HG02678 (cell line): ENCODE results near the gene RAB7A.
"Not testable (repeated sequence)": the region's sequence is repeated elsewhere in the genome, so short reads cannot be mapped to it uniquely, and the experiment has no call there.

Experiments
- ATAC-seq: cut with Tn5 transposase; IDR thresholded peaks from one replicate; pipeline ENCODE4 v1.9.1; 2021; ENCODE audit warnings: mild to moderate bottlenecking, moderate library complexity; ENCODE audit not compliant: unreplicated experiment

Gene RAB7A

DNA sequence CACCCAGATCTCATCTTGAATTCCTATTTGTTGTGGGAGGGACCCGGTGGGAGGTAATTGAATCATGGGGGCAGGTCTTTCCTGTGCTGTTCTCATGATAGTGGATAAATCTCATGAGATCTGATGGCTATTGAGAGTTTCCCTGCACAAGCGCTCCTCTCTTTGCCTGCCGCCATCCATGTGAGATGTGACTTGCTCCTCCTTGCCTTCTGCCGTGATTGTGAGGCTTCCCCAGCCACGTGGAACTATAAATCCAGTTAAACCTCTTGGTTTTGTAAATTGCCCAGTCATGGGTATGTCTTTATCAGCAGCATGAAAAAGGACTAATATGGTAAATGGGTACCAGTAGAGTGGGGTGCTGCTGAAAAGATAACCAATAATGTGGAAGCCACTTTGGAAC, 23.6 kb downstream of the RAB7A start:
- not testable (repeated sequence) for ATAC-seq

DNA sequence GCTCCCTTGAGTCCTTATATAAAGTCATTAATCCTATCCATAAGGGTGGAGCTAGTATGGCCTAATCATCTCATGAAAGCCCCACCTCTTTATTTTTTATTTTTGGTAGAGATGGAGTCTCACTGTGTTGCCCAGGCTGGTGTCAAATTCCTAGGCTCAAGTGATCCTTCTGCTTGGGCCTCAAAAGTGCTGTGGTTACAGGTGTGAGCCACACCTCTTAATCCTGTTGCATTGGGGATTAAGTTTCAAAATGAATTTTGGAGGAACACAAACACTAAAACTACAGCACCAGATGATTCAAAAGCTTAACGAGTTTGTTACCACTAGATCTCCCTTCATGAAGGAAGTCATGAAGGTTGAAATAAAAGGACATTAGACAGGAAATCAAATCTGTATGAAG, 27.7 kb downstream of the RAB7A start:
- ATAC-seq = no peak

DNA sequence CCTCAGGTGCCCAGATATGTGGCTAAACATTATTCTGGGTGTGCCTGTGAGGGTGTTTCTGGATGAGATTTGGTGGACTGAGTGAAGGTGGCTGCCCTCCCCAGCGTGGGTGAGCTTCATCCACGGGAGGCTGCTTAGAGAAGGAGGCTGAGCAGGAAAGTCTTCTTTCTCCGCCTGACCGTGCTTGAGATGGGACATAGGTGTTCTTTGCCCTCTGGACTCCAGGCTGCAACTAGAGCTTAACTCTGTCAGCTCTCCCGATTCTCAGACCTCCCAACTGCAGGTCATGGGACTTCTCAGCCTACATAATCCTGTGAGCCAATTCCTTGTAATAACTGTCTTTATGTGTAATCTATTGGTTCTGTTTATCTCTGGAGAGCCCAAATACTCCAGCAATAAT, 34.1 kb downstream of the RAB7A start:
- no peak for ATAC-seq

DNA sequence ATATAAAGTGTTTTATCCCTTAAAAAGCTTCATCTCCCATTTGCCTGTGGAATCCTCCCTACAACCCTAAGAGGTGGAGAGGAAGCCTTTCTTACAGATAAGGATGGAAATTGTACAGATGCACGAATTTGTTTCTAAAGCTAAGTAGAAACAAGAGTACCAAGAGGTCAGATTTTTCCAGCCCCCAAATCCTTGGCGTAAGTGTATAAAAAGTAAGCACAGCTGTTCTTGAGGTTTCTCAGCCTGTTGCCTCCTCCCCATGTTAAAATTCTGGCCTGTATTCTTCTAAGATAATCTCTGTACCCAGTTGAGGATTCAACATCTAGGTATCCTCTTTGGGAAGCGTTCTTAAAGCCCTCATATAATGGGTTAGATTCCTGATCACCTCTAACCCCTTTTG, 34.9 kb downstream of the RAB7A start:
- no peak for ATAC-seq

DNA sequence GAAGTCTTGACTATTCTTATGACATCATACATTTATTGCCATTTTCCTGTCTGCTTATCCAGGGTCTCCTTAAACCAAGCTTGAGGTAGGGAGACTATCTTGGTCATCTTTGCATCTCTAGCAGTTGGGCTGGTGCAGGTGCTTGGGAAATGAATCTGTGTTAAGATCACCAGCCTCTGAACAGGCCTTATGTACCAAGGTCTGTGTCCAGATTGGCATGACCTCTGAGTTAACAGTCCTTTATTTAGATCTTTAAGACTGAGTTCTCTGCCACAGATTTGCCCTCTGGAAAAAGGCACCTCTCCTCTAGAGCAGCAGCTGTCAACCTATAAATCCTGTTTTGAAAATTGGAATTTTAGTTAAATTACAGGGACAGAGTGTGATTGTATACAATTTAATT, 35.4 kb downstream of the RAB7A start:
- ATAC-seq = no peak

DNA sequence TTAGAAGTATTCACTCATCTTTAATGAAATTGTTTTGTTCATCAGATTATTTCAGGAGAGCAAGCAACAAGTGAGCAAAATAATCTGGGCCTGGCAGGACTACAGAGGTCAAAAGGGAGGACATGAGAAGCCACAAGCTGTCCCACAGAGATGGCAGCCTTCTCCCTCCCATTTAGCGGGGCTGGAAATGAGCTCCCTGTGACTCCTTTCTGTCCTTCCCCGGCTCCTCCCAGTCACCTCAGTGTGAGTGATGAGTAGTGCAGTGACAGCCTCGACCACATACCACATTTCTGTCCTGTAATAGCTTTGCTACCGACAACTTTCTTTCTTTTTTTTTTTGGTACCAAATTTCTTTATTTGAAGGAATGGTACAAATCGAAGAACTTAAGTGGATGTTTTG, 38.0 kb downstream of the RAB7A start:
- ATAC-seq = no peak

DNA sequence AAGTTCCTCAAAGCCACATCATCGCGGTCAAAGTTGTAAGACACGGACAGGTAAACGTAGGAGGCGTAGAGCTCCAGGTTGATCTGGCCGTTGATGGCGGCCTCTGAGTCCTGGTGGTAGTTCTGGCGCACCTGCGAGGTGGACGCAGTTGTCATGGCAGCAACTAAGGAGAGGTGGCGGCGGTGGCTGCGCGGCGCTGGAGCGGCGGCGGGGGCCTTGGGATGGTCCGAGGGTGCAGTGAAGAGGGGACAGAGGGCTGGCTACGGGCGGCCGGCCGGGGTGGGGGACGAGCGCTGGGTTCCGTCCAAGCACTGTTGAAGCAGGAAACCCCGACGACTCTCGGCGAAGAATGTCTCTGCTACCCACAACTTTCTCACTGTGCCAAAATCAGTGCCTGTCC, 38.9 kb downstream of the RAB7A start:
- ATAC-seq = no peak

DNA sequence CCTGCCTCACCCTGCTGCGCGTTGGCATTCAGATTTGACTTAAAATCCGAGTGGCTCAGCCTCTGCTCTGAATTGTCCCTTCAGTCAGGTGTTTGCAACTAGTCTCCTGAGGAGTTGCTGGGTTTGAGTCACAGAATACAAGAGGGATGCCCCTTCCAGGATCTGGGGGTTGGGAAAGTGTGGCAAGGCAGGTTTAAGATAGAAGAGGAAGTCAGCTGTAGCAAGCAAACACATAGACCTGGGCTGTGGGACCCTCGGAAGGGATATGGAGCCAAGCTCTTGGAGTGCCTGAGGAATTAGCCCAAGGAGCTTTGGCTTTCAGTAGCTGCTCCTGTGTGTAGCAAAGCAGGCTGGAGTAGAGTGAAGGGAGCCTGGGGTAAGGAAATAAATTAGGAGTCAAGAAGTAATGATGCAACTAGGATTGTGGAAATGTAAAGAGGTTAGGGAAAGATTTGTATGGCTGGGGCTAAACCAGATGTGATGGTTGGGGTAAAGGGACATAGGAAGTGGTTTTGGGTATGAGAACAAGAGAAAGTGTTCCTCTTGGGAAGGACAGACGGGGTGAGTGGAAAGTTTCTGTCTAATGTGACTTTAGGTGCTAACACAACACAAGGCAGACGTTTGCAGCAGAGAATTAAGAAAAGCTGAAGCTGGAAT, 41.2 kb downstream of the RAB7A start:
- ATAC-seq = no peak

DNA sequence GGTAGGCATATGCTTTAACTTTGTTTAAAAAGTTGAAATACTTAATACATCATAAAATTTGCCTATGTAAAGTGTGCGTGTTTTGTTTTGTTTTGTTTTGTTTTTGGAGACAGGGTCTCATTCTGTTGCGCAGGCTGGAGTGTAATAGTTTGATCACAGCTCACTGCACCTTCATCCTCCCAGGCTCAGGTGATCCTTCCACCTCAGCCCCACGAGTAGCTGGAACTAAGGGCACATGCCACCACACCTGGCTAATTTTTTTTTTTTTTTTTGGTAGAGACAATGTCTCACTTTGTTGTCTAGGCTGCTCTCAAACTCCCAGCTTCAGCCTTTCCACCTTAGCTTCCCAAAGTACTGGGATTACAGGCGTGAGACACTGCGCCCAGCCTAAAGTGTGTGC, 42.5 kb downstream of the RAB7A start:
- ATAC-seq = no peak

DNA sequence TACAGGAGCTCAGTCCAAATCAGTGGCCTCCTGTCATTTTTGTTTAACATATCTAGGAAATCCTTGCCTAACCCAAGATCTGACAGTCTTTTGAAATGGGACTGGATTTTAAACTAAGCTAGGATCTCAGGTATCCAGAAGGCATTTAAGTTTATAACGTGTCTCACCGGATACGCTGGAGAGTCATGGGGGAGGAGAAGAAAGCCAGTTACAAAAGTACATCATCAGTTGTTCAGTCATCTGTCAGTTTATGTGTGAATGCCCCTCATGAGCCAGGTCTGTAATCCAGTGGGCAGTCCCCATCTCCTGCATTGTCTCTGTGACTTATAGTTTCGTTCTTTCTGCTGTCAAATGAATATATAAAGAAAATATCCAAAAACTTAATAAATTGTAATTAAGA, 44.4 kb downstream of the RAB7A start:
- ATAC-seq = no peak

DNA sequence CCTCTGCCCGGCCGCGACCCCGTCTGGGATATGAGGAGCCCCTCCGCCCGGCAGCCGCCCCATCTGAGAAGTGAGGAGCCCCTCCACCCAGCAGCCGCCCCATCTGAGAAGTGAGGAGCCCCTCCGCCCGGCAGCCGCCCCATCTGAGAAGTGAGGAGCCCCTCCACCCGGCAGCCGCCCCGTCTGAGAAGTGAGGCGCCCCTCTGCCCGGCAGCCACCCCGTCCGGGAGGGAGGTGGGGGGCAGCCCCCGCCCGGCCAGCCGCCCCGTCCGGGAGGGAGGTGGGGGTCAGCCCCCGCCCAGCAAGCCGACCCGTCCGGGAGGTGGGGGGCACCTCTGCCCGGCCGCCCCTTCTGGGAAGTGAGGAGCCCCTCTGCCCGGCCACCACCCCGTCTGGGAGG, 47.2 kb downstream of the RAB7A start:
- not testable (repeated sequence) for ATAC-seq

DNA sequence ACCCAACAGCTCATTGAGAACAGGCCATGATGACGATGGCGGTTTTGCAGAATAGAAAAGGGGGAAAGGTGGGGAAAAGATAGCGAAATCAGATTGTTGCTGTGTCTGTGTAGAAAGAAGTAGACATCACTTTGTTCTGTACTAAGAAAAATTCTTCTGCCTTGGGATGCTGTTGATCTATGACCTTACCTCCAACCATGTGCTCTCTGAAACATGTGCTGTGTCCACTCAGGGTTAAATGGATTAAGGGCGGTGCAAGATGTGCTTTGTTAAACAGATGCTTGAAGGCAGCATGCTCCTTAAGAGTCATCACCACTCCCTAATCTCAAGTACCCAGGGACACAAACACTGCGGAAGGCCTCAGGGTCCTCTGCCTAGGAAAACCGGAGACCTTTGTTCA, 47.6 kb downstream of the RAB7A start:
- not testable (repeated sequence) for ATAC-seq

DNA sequence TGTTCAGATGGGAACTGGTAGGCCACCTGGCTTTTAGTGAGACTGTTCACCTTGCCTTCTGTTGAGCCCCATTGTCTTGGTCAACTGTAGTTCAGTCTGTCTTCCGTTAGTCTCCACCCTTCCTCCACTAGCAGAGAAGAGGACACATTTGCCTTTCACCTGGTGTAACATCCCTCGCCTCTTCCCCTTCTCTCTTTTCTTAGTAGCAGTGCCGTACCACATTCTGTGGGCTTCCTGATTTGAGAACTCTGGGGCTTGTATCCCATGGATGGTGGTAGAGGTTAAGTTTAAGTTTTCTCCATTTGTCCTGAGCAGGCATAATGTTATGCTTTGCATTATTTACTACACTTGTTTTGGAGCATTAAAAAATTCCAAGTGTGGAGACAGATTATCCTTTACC, 49.3 kb downstream of the RAB7A start:
- no peak for ATAC-seq

DNA sequence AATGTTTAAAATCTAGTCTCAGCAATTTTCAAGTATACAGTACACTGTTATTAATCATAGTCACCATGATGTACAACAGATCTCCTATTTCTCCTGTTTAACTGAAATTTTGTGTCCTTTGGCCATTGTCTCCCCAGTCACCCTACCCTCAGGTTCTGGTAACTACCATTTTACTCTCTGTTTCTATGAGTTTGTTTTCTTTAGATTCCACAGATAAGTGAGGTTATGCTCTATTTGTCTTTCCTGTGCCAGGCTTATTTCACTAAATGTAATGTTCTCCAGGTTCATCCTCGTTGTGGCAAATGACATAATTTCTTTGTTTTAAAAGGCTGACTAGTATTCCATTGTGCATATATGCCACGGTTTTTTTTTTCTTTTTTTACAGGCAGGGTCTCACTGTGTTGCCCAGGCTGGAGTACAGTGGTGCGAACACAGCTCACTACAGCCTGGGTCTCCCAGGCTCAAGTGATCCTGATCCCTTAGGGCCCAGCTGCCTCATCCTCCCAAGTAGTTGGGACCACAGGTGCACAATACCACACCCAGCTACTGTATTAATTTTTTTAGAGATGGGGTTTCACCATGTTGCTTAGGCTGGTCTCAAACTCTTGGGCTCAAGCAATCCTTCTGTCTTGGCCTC, 50.0 kb downstream of the RAB7A start:
- no peak for ATAC-seq

DNA sequence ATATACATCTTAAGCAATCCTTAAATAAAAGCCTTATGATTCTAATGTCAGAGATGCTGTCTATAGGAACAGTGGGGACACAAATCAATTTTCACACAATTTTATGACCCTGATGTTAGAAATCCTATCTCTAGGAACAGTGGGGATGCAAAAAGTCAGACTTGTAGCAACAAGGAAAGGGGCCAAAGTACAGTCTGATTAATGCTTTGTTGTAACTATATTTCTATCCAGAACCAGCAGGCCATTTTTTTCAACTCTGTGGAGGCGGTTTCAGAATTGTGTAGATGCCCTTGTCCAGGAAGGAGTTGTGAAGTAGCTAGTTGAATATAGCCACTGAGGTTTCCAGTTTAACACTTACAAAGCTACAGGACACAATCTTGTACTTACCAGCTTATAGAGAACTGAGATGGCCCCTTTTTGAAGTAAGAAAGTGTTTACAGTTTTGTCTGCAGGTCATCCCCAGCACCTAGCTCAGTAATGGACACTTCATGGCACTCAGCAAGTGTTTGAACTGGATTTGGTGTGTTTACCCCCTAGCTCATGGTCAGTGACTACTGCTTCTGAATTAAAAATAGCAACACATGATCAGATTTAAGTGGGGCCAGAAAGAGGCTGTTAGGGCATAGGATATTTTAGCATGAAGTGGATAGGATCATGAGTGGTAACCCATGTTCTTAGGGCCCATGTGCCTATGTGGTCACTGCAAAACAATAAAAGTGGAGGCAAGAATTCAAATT, 54.3 kb downstream of the RAB7A start:
- ATAC-seq = no peak

DNA sequence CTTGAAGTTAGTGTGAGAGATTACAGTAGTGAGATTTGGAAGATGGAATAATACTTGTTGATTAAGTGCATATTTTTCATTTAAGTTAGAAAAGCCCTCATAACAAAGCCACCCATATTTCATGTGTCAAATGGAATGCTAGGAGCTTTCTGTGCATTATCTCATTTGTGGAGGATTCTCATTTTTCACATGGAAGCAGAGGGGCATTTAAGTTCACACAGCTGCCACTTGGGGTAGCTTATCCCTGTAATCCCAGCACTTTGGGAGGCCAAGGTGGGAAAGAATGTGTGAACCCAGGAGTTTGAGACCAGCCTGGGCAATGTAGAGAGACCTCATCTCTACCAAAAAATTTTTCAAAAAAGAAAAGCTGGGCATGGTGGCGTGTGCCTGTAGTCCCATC, 55.2 kb downstream of the RAB7A start:
- no peak for ATAC-seq

DNA sequence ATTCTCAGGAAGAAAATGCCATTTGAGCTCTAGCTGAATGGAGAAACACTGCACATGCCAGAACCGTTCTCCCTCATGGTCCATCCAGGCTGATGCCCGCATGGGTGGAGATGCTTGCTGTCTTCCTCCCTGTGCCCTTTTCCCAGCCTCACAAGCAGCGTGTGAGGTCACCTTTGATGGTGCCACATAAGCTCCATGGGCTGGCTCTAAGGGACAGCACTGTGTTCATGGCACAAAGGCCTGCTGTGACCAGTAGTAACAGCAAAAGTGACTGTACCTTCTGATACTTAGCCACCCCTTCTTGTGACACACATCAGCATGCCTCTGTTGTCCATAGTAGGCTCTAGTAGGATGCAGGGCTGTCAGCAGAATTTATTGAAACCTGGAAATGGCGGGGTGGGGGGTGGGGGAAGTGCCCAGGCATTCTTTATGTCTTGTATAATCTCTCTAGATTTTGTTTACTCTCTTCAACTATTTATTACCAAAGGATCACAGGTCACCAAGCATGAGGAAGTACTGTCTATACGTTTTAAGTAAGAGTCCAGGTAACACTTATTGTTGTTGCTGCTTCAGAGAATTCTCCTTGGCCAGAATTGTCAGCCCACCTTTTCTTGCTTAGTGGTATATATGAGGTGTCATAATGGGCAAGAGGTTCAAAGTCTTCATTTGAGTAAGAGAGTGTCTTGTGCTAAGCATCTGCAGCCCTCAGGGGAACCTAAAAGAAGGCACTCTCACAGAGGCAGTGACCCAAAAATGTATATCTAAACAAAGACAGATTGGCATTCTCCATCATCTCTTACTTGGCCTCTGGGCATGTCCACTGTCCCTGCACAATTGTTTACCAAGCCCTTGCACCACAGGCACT, 56.5 kb downstream of the RAB7A start:
- ATAC-seq = no peak

DNA sequence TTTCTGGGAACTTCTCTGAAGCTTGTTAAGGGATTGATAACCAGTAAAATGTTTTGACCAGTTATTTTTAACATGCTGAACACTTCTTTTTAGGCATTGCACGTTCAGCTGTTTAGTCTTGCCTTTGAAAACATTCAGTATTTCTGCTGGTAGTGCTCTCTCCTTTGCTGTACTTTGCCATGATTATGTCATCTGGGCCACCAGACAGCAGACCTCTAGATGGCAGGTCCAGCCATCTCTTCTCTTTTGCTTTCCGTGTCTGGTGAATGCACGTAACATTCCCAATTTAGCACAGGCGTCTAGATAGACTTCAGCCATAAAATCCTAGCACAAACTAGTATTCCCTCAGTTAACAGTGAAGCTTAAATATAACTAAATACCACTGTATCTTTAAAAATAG, 57.8 kb downstream of the RAB7A start:
- no peak for ATAC-seq

DNA sequence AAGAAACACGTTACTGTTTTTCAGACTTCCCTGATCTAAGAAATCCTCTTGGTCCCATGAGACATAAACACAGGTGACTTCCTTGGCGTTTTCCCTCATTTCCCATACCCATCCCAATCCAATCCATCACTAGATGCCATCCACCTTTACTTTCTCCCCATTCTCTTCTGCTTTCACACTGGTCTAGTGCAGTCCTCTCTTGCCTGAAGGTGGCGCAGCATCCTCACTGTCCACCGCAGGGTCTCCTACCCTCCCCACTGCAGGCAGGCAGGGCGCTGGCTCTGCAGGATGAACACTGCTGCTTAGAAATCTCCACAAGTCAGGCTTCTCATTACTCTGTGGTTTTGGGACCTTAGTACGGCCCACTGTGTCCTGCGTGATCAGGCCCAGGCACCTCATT, 58.2 kb downstream of the RAB7A start:
- no peak for ATAC-seq

DNA sequence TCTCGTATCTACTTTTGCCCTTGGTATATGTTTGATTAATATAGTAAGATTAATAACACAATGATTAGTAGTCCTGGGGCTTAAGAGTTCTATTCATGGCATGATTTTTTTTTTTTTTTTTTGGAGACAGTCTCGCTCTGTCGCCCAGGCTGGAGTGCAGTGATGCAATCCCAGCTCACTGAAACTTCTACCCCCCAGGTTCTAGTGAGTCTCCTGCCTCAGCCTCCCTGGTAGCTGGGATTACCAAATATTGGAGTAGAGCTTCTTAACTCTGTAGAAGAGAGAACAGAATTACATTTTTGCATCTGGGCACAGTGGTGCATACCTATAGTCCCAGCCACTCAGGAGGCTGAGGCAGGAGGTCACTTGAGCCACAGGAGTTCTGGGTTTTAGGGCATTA, 58.9 kb downstream of the RAB7A start:
- ATAC-seq = no peak

DNA sequence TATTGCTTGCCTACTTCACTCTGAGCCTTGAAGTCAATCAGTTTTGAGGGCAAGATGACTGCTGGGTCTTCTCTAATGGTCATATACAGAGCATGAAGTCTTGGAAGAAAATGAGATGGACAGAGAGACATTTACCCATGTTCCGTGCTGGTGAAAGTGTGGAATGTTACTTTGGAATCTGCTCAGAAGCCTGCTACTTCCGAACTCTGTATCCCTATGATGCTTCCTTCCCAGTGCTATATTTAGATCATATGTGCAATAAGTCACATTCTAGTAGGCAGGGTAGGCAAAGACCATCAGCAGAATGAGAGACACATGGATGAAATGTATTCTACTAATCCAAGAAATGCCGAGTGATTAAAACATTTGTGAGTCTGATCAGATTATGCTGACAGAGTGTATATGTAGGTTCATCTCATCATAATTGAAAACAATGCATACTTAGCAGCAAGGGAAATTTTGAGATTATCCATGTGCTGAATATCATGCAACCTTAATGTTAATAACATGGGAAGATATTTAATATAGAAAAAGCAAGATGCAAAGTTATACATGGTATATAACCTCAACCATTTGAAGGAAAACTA, 60.5 kb downstream of the RAB7A start:
- ATAC-seq = no peak
